Omental fat pad (tissue), 4 donors: ENCODE results near the gene ABCG4. TPM values are rescaled to one million over a fixed set of nuclear protein-coding genes. Genes with fewer than 3 reads are reported as not detected.
"Not testable (repeated sequence)": the region's sequence is repeated elsewhere in the genome, so short reads cannot be mapped to it uniquely, and the experiment has no call there.

Experiments
- ATAC-seq: fragments of 150-250 bp; one replicate; pipeline ENCODE4 v1.9.1; 2016; ENCODE audit warnings: mild to moderate bottlenecking, moderate library complexity; ENCODE audit not compliant: low FRiP score
- DNase-seq: peaks from one replicate; pipeline ENCODE4 v3.0.0-alpha.2; 2019; ENCODE audit warnings: low spot score
- total RNA-seq, 4 donors: library from RNA; depleted of rRNA; stranded (reverse); fragments of >200 nt; gene quantifications; one replicate each; pipeline ENCODE4 v1.1.0, GENCODE V29; 2016
- TF ChIP-seq, protein P1 (sequence below), 3 donors: fragments of 450-650 bp; IDR thresholded peaks; one replicate each; pipeline ENCODE4 v1.5.1; 2016 to 2017; ENCODE audit warnings: antibody characterized with exemption in 3 of 3, mild to moderate bottlenecking in 3 of 3, moderate library complexity in 2 of 3

The ABCG4 gene
- total RNA-seq, 4 donors from 2014 or later, result 0.09 to 0.32 TPM; not detected in 2

DNA sequence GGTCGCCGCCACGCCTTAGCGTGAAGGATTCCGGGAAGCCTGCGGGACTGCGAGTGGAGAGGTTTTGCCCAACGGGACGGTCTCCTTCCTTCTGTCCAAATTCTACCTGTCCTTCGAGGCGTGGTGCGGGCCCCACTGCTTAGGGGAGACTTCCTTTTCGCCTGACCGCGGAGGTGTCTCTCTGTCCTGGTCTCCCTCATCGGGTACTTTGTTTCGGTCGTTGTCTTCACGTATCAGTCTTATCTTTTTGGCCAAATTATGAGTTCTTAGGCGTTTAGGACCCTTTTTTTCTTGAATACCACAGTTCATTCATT lies 27.1 kb upstream of the ABCG4 start:
- no peak for DNase-seq
- TF ChIP-seq, protein P1, sequence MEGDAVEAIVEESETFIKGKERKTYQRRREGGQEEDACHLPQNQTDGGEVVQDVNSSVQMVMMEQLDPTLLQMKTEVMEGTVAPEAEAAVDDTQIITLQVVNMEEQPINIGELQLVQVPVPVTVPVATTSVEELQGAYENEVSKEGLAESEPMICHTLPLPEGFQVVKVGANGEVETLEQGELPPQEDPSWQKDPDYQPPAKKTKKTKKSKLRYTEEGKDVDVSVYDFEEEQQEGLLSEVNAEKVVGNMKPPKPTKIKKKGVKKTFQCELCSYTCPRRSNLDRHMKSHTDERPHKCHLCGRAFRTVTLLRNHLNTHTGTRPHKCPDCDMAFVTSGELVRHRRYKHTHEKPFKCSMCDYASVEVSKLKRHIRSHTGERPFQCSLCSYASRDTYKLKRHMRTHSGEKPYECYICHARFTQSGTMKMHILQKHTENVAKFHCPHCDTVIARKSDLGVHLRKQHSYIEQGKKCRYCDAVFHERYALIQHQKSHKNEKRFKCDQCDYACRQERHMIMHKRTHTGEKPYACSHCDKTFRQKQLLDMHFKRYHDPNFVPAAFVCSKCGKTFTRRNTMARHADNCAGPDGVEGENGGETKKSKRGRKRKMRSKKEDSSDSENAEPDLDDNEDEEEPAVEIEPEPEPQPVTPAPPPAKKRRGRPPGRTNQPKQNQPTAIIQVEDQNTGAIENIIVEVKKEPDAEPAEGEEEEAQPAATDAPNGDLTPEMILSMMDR (IDR thresholded peaks at IDR 0.05), result no peak
- ATAC-seq, result no peak

GRCh38 chr11:119125821-119126220 lies 23.0 kb upstream of the ABCG4 start:
- DNase-seq (no peak), ATAC-seq (no peak)
- TF ChIP-seq, protein P1 (IDR thresholded peaks at IDR 0.05), result no peak

GRCh38 chr11:119126675-119127268 lies 22.1 kb upstream of the ABCG4 start:
- no peak for ATAC-seq
- TF ChIP-seq, protein P1 (IDR thresholded peaks at IDR 0.05), result no peak
- DNase-seq, result no peak

GRCh38 chr11:119130662-119131061 lies 18.2 kb upstream of the ABCG4 start:
- DNase-seq (no peak), ATAC-seq (no peak)
- TF ChIP-seq, protein P1 (IDR thresholded peaks at IDR 0.05), result no peak

- DNase-seq (no peak), ATAC-seq (no peak)
- TF ChIP-seq, protein P1 (IDR thresholded peaks at IDR 0.05), result no peak
Observed at GRCh38 chr11:119134389-119134978, 14.4 kb upstream of the ABCG4 start.

GRCh38 chr11:119139276-119139675 lies 9.6 kb upstream of the ABCG4 start:
- DNase-seq, ATAC-seq: not testable (repeated sequence)

- peak; percentile 72 for ATAC-seq
- TF ChIP-seq, protein P1 (IDR thresholded peaks at IDR 0.05), result peak in 1 of 3 donors; percentile 5
- peak; percentile 41 for DNase-seq
Observed at GRCh38 chr11:119144825-119145486, 3.9 kb upstream of the ABCG4 start.
